SK-N-SH (cell line): ENCODE measurements around the gene CTSE. TPM values are rescaled to one million over a fixed set of nuclear protein-coding genes. Genes with fewer than 3 reads are reported as not detected.
A peak's percentile ranks its signal among the peaks of the same experiment; 100 is the strongest.

Experiments
- CTCF ChIA-PET: fragments of 300-600, 350-600 bp; formaldehyde crosslinking; extraction: SDS; loops from one replicate; lab custom pipeline; 2021; lab: Yijun Ruan, JAX
- POLR2A ChIA-PET: fragments of 350-600 bp; sonication (Branson Sonifier 250); formaldehyde crosslinking; extraction: SDS; loops from one replicate; lab custom pipeline; 2020; ENCODE audit warnings: antibody characterized with exemption, inconsistent platforms; lab: Yijun Ruan, JAX
- DNase-seq: peaks from one replicate; pipeline ENCODE4 v3.0.0; 2012
- H2AFZ ChIP-seq: fragments of 200-600 bp; sonication (generic); 2 replicates; pipeline ENCODE4 v1.8.1; 2016; ENCODE audit warnings: antibody characterized with exemption, mild to moderate bottlenecking, low read depth
- H3F3A ChIP-seq: fragments of 200-600 bp; sonication (generic); replicated peaks from 2 replicates; pipeline ENCODE3; 2016; ENCODE audit warnings: antibody characterized with exemption, mild to moderate bottlenecking; ENCODE audit not compliant: insufficient read depth
- H3K27ac ChIP-seq, 2 experiments: fragments of 200-500 bp in 1 of 2; fragments of 200-600 bp in 1 of 2; sonication (Bioruptor generic) in 1 of 2; sonication (generic), shearing (Covaris generic) in 1 of 2; 2 replicates each; pipeline versions ENCODE4 v1.5.1 to v1.6.1; 2014 to 2016; ENCODE audit warnings: low read depth in 2 of 2, inconsistent platforms in 1 of 2, low read length in 1 of 2, mild to moderate bottlenecking in 1 of 2, mixed read lengths in 1 of 2
- H3K27me3 ChIP-seq: fragments of 200-600 bp; sonication (generic), shearing (Covaris generic); 2 replicates; pipeline ENCODE4 v1.6.1; 2016; ENCODE audit warnings: mixed run types; ENCODE audit not compliant: insufficient read depth
- H3K36me3 ChIP-seq, 2 experiments: fragments of 200-500 bp in 1 of 2; fragments of 200-600 bp in 1 of 2; sonication (Bioruptor generic) in 1 of 2; sonication (generic) in 1 of 2; replicated peaks in 1 of 2; 2 replicates each; pipeline versions ENCODE3 to v1.5.1; 2014 to 2016; ENCODE audit warnings: low read length in 1 of 2, mild to moderate bottlenecking in 1 of 2; ENCODE audit not compliant: insufficient read depth in 2 of 2, control insufficient read depth in 1 of 2
- H3K4me1 ChIP-seq, 2 experiments: fragments of 200-500 bp in 1 of 2; fragments of 200-600 bp in 1 of 2; sonication (Bioruptor generic) in 1 of 2; sonication (generic), shearing (Covaris generic) in 1 of 2; 2 replicates each; pipeline versions ENCODE4 v1.5.1 to v1.6.1; 2014 to 2016; ENCODE audit warnings: low read depth in 1 of 2, low read length in 1 of 2, mixed run types in 1 of 2; ENCODE audit not compliant: insufficient read depth in 2 of 2, control insufficient read depth in 1 of 2
- H3K4me2 ChIP-seq: fragments of 200-600 bp; sonication (generic), shearing (Covaris generic); 2 replicates; pipeline ENCODE4 v1.6.1; 2017; ENCODE audit warnings: mixed run types
- H3K4me3 ChIP-seq, 2 experiments: fragments of 200-500 bp in 1 of 2; fragments of 200-600 bp in 1 of 2; sonication (Bioruptor generic) in 1 of 2; sonication (generic), shearing (Covaris generic) in 1 of 2; 2 replicates each; pipeline versions ENCODE4 v1.5.1 to v1.8.1; 2014 to 2016; ENCODE audit warnings: low read depth in 2 of 2, inconsistent platforms in 1 of 2, low read length in 1 of 2, mild to moderate bottlenecking in 1 of 2, mixed read lengths in 1 of 2, moderate library complexity in 1 of 2
- H3K79me2 ChIP-seq: fragments of 200-600 bp; sonication (generic); 2 replicates; pipeline ENCODE4 v1.8.1; 2017; ENCODE audit warnings: mild to moderate bottlenecking; ENCODE audit not compliant: insufficient read depth
- H3K9ac ChIP-seq: fragments of 200-600 bp; sonication (generic); 2 replicates; pipeline ENCODE4 v1.6.1; 2017; ENCODE audit warnings: mixed run types
- H3K9me2 ChIP-seq: fragments of 200-600 bp; sonication (generic); 2 replicates; pipeline ENCODE4 v1.6.1; 2017; ENCODE audit warnings: mixed run types
- H3K9me3 ChIP-seq: fragments of 200-600 bp; sonication (generic); 2 replicates; pipeline ENCODE4 v1.6.1; 2017; ENCODE audit warnings: mixed run types, mild to moderate bottlenecking, moderate library complexity
- H4K20me1 ChIP-seq: fragments of 200-600 bp; sonication (generic); 2 replicates; pipeline ENCODE4 v1.6.1; 2017; ENCODE audit warnings: mild to moderate bottlenecking, mixed run types; ENCODE audit not compliant: insufficient read depth
- CHD2 ChIP-seq: fragments of 150-350 bp; IDR thresholded peaks from 2 replicates; pipeline ENCODE4 v1.6.1; 2018; ENCODE audit warnings: low read length; ENCODE audit not compliant: partially characterized antibody
- EP300 ChIP-seq, 2 experiments: IDR thresholded peaks; 2 replicates each; pipeline versions ENCODE4 v1.4.0 to v1.6.1; 2012; ENCODE audit warnings: borderline replicate concordance in 1 of 2, low read depth in 1 of 2, low read length in 1 of 2
- FOSL2 ChIP-seq: IDR thresholded peaks from 2 replicates; pipeline ENCODE4 v1.4.0; 2012; ENCODE audit warnings: low read depth, mild to moderate bottlenecking, moderate library complexity, borderline replicate concordance
- GATA2 ChIP-seq: sonication (generic); formaldehyde crosslinking; IDR thresholded peaks from 2 replicates; pipeline ENCODE4 v1.5.0; 2020; ENCODE audit warnings: mild to moderate bottlenecking, missing genetic modification reagents
- IRF3 ChIP-seq: fragments of 150-350 bp; IDR thresholded peaks from 2 replicates; pipeline ENCODE4 v1.6.1; 2016; ENCODE audit warnings: mild to moderate bottlenecking, low read depth, low read length
- MXI1 ChIP-seq: IDR thresholded peaks from 2 replicates; pipeline ENCODE4 v1.6.1; 2012; ENCODE audit warnings: mild to moderate bottlenecking, low read depth, low read length, improper control_type of control experiment
- PBX3 ChIP-seq: IDR thresholded peaks from 2 replicates; pipeline ENCODE4; 2012
- REST ChIP-seq: IDR thresholded peaks from 2 replicates; pipeline ENCODE4 v1.6.1; 2012; ENCODE audit warnings: mild to moderate bottlenecking, low read depth, low read length, moderate library complexity
- RXRA ChIP-seq: IDR thresholded peaks from 2 replicates; pipeline ENCODE4 v1.4.0; 2012; ENCODE audit warnings: low read depth, mild to moderate bottlenecking, borderline replicate concordance
- SIN3A ChIP-seq: IDR thresholded peaks from 2 replicates; pipeline ENCODE4 v1.6.1; 2012; ENCODE audit warnings: low read depth, mild to moderate bottlenecking, low read length, moderate library complexity, borderline replicate concordance
- SMC3 ChIP-seq: IDR thresholded peaks from 2 replicates; pipeline ENCODE4 v1.6.1; 2012; ENCODE audit warnings: low read depth, low read length, improper control_type of control experiment
- TAF1 ChIP-seq: IDR thresholded peaks from 2 replicates; pipeline ENCODE4 v1.6.1; 2012; ENCODE audit warnings: low read depth, mild to moderate bottlenecking, low read length, moderate library complexity, borderline replicate concordance
- TCF12 ChIP-seq: IDR thresholded peaks from 2 replicates; pipeline ENCODE4 v1.4.0; 2012
- YY1 ChIP-seq: IDR thresholded peaks from 2 replicates; pipeline ENCODE4 v1.4.0; 2012; ENCODE audit warnings: low read depth, mild to moderate bottlenecking
- ZBTB33 ChIP-seq: IDR thresholded peaks from 2 replicates; pipeline ENCODE4 v1.4.0; 2012; ENCODE audit warnings: low read depth, borderline replicate concordance
- WGBS: methylation state at CpG from one replicate; pipeline ENCODE4 v1.1.6; 2017; ENCODE audit warnings: low lambda C conversion rate; 5-methylcytosine and 5-hydroxymethylcytosine counted together
- polyA plus RNA-seq, 3 experiments: library from polyadenylated mRNA; depleted of rRNA; stranded (reverse); fragments of >200 nt; gene quantifications; 2 replicates each; pipeline ENCODE4 v1.2.3, GENCODE V29; 2012

CTSE gene
- polyA plus RNA-seq, 1 of the 3 experiments (the other 2 are of a cell fraction), result not detected

- Histone ChIP-seq H3K27me3 (no peaks in the 10 kb centered on the region), H3K79me2 (no peaks in the 10 kb centered on the region), H3K4me1 (peaks cover 0 to 11% of the 10 kb centered on the region in 2 experiments; a peak in 1 of 4 replicates), H3K4me2 (no peak overlapping the region), H3K4me3 (no peak overlapping the region), H3K9me2 (no peaks in the 10 kb centered on the region), H3F3A (no peaks in the 10 kb centered on the region), H3K27ac (no peak overlapping the region), H3K9me3 (no peaks in the 10 kb centered on the region), H2AFZ (no peak overlapping the region), H3K9ac (no peak overlapping the region), H3K36me3 (no peaks in the 10 kb centered on the region), H4K20me1 (no peaks in the 10 kb centered on the region)
- POLR2A ChIA-PET, result interaction anchor here (1.7 to 2.2 kb wide), 2 partner anchors 84 to 184 kb away, joined by 3 to 8 read pairs; no protein-coding TSS in a partner anchor
- CTCF ChIA-PET, result interaction anchor here (2.6 to 12.5 kb wide), 9 partner anchors 9 to 317 kb away, joined by 6 to 366 read pairs (median 73); partner anchors contain the start of gene SLC26A9
- 76% methylated on average over 15 of the region's 15 CpGs for WGBS
- DNase-seq, result peak; percentile 39
- TF ChIP-seq GATA2 (no peak), FOSL2 (no peak), REST (no peak), EP300 (IDR thresholded peaks at IDR 0.05; ENCODE audit: borderline replicate concordance in 1 of 2, low read depth in 1 of 2, low read length in 1 of 2) (no peak), PBX3 (no peak), CHD2 (no peak), SMC3 (no peak), RXRA (no peak), IRF3 (no peak), TAF1 (no peak), SIN3A (no peak), YY1 (no peak), MXI1 (no peak), TCF12 (no peak), ZBTB33 (no peak)
These were observed 48.2 kb downstream of the CTSE start for GRCh38 chr1:205975387-205975998.
